ENCODE results near the gene SLCO3A1.

GRCh38 chr15:91853948-91854638 lies 585 bp downstream of the SLCO3A1 start:
- TF ChIP-seq EP300 (IDR thresholded peaks at IDR 0.05; ENCODE audit: low read depth) = no peak
- peak in 2 of 5 experiments; percentile 19 to 27 for TF ChIP-seq CTCF (IDR thresholded peaks at IDR 0.05)
- TF ChIP-seq POLR2AphosphoS5 (IDR thresholded peaks at IDR 0.05) = no peak
- TF ChIP-seq POLR2A (IDR thresholded peaks at IDR 0.05) = no peak

Data from transverse colon (tissue), 4 donors.